A549 (cell line): ENCODE measurements around the gene TTLL11.

Experiments used
- BHLHE40 ChIP-seq: IDR thresholded peaks from 2 replicates; pipeline ENCODE4 v1.6.1; 2012; ENCODE audit warnings: low read depth, low read length, inconsistent platforms
- CEBPB ChIP-seq, 2 experiments: fragments of >200 bp in 1 of 2; sonication (Bioruptor Twin) in 1 of 2; formaldehyde crosslinking in 1 of 2; IDR thresholded peaks; 2 replicates each; pipeline ENCODE4 v1.6.1; 2012 to 2016
- EP300 ChIP-seq, 2 experiments: fragments of >200 bp; sonication (Bioruptor Twin); formaldehyde crosslinking; IDR thresholded peaks; 2 replicates in 1 of 2; 3 replicates in 1 of 2; pipeline ENCODE4 v1.6.1; 2016 to 2017
- FOSB ChIP-seq: fragments of 250-450 bp; sonication (Bioruptor Pico); IDR thresholded peaks from 2 replicates; pipeline ENCODE4 v1.5.0; 2020; ENCODE audit warnings: mild to moderate bottlenecking, moderate library complexity
- FOXS1 ChIP-seq: fragments of 250-450 bp; sonication (Bioruptor Pico); IDR thresholded peaks from 2 replicates; pipeline ENCODE4 v1.5.0; 2020; ENCODE audit warnings: mild to moderate bottlenecking, moderate library complexity
- HEYL ChIP-seq: fragments of 250-450 bp; sonication (Bioruptor Pico); IDR thresholded peaks from 2 replicates; pipeline ENCODE4 v1.8.0; 2021; ENCODE audit warnings: mild to moderate bottlenecking, moderate library complexity
- MAFK ChIP-seq: fragments of 450-650 bp; IDR thresholded peaks from 2 replicates; pipeline ENCODE4 v1.6.1; 2014; ENCODE audit not compliant: partially characterized antibody
- MYC ChIP-seq: IDR thresholded peaks from 2 replicates; pipeline ENCODE4 v1.6.1; 2012; ENCODE audit warnings: mild to moderate bottlenecking, inconsistent platforms, low read length, improper control_type of control experiment, borderline replicate concordance
- POLR2A ChIP-seq: IDR thresholded peaks from 2 replicates; pipeline ENCODE4 v1.6.1; 2012; ENCODE audit warnings: mild to moderate bottlenecking, low read length
- RAD21 ChIP-seq, 2 experiments: fragments of >200 bp in 1 of 2; sonication (Bioruptor Twin) in 1 of 2; formaldehyde crosslinking in 1 of 2; IDR thresholded peaks in 1 of 2; conservative IDR thresholded peaks in 1 of 2; 2 replicates in 1 of 2; 3 replicates in 1 of 2; pipeline ENCODE4 v1.6.1; 2012 to 2018; ENCODE audit warnings: inconsistent platforms in 1 of 2
- SMC3 ChIP-seq: fragments of >200 bp; sonication (Bioruptor Twin); formaldehyde crosslinking; IDR thresholded peaks from 3 replicates; pipeline ENCODE4 v1.6.1; 2018; ENCODE audit warnings: inconsistent platforms
- TF ChIP-seq, protein P1 (sequence below): fragments of >200 bp; sonication (Bioruptor Twin); formaldehyde crosslinking; IDR thresholded peaks from 3 replicates; pipeline ENCODE4 v1.5.1; 2016

DNA sequence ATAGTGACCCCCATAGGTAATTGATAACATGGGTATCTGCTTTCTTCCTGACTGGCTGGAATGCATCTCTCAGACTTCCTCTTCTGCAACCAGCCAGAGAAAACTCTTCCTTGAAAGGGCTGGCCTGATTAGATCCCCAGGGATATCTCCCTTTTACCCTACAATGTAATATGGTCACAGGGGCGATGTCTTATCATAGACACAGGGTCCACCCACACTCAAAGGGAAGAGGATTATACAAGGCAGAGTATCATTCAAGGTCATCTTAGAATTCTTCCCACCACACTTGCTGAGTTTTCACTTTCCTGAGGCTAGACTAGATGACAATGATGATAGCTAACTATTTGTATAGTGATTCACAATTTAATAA, 33.2 kb downstream of the TTLL11 start:
- TF ChIP-seq, protein P1, sequence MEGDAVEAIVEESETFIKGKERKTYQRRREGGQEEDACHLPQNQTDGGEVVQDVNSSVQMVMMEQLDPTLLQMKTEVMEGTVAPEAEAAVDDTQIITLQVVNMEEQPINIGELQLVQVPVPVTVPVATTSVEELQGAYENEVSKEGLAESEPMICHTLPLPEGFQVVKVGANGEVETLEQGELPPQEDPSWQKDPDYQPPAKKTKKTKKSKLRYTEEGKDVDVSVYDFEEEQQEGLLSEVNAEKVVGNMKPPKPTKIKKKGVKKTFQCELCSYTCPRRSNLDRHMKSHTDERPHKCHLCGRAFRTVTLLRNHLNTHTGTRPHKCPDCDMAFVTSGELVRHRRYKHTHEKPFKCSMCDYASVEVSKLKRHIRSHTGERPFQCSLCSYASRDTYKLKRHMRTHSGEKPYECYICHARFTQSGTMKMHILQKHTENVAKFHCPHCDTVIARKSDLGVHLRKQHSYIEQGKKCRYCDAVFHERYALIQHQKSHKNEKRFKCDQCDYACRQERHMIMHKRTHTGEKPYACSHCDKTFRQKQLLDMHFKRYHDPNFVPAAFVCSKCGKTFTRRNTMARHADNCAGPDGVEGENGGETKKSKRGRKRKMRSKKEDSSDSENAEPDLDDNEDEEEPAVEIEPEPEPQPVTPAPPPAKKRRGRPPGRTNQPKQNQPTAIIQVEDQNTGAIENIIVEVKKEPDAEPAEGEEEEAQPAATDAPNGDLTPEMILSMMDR: no peak
- no peak for TF ChIP-seq BHLHE40
- TF ChIP-seq MYC: no peak
- no peak for TF ChIP-seq RAD21 (conservative IDR thresholded peaks at IDR 0.05 in 1 of 2, IDR thresholded peaks at IDR 0.05 in 1 of 2)
- no peak for TF ChIP-seq FOXS1 (CRISPR knock-in tag)
- TF ChIP-seq MAFK: peak; percentile 3
- no peak for TF ChIP-seq POLR2A
- TF ChIP-seq EP300 (IDR thresholded peaks at IDR 0.05): no peak
- TF ChIP-seq CEBPB (IDR thresholded peaks at IDR 0.05): no peak
- no peak for TF ChIP-seq FOSB (CRISPR knock-in tag)
- TF ChIP-seq HEYL: no peak
- no peak for TF ChIP-seq SMC3
